Smooth muscle cell (in vitro differentiated cells): ENCODE data around the gene GTF2IRD2. TPM values are rescaled to one million over a fixed set of nuclear protein-coding genes. Genes with fewer than 3 reads are reported as not detected.
"Not testable (repeated sequence)": the region's sequence is repeated elsewhere in the genome, so short reads cannot be mapped to it uniquely, and the experiment has no call there.

Source experiments
- DNase-seq: peaks from one replicate; lab custom pipeline; 2025; ENCODE audit not compliant: unreplicated experiment; lab: John Stamatoyannopoulos, UW
- H2AFZ ChIP-seq: fragments of 200-600 bp; sonication (generic); 2 replicates; pipeline ENCODE4 v1.6.0; 2016; ENCODE audit warnings: antibody characterized with exemption, low read depth, mild to moderate bottlenecking
- H3F3A ChIP-seq: fragments of 200-600 bp; sonication (generic); 2 replicates; pipeline ENCODE4 v1.6.0; 2017; ENCODE audit warnings: antibody characterized with exemption, low read depth
- H3K27ac ChIP-seq: fragments of 200-600 bp; sonication (generic); 2 replicates; pipeline ENCODE4 v1.5.1; 2016; ENCODE audit warnings: low read depth, mild to moderate bottlenecking
- H3K27me3 ChIP-seq: fragments of 200-600 bp; sonication (generic); 2 replicates; pipeline ENCODE4 v1.6.1; 2016; ENCODE audit warnings: low read depth, mild to moderate bottlenecking
- H3K36me3 ChIP-seq: fragments of 200-600 bp; sonication (generic); 2 replicates; pipeline ENCODE4 v1.5.1; 2016; ENCODE audit warnings: low read depth
- H3K4me1 ChIP-seq: fragments of 200-600 bp; sonication (generic); 2 replicates; pipeline ENCODE4 v1.5.1; 2016; ENCODE audit warnings: low read depth
- H3K4me2 ChIP-seq: fragments of 200-600 bp; sonication (generic); 2 replicates; pipeline ENCODE4 v1.6.0; 2016; ENCODE audit warnings: mild to moderate bottlenecking
- H3K4me3 ChIP-seq: fragments of 200-600 bp; sonication (generic); 2 replicates; pipeline ENCODE4 v1.5.1; 2016; ENCODE audit warnings: mild to moderate bottlenecking
- H3K79me2 ChIP-seq: fragments of 200-600 bp; sonication (generic); 2 replicates; pipeline ENCODE4 v1.6.0; 2016; ENCODE audit warnings: low read depth, mild to moderate bottlenecking
- H3K9ac ChIP-seq: fragments of 200-600 bp; sonication (generic); 2 replicates; pipeline ENCODE4 v1.6.0; 2016; ENCODE audit warnings: low read depth
- H3K9me3 ChIP-seq: fragments of 200-600 bp; sonication (generic); replicated peaks from 2 replicates; pipeline ENCODE4 v1.5.1; 2016; ENCODE audit warnings: low read depth
- H4K20me1 ChIP-seq: fragments of 200-600 bp; sonication (generic); 2 replicates; pipeline ENCODE4 v1.6.0; 2016; ENCODE audit warnings: low read depth
- WGBS: methylation state at CpG from one replicate; pipeline ENCODE4 v1.1.7; 2016; ENCODE audit warnings: low lambda C conversion rate; 5-methylcytosine and 5-hydroxymethylcytosine counted together
- polyA plus RNA-seq: library from polyadenylated mRNA; unstranded; fragments of >200 nt; fragmentation: Nextera tagmentation; extraction: Ambion mirVana; gene quantifications from 2 replicates; pipeline ENCODE4 v1.2.1, GENCODE V29; 2016
- total RNA-seq: library from RNA; depleted of rRNA; stranded (reverse); fragments of >200 nt; gene quantifications from 2 replicates; pipeline ENCODE4 v1.2.3, GENCODE V29; 2014

The GTF2IRD2 gene
- total and polyA plus RNA-seq, 2 experiments from 2014 or later, result 4.6 to 9.2 TPM

GRCh38 chr7:74872542-74872941, 21.1 kb upstream of the GTF2IRD2 start:
- not testable (repeated sequence) for H3K79me2 ChIP-seq, H3K9me3 ChIP-seq, DNase-seq, H3K4me1 ChIP-seq, H3F3A ChIP-seq, H3K9ac ChIP-seq, H3K27me3 ChIP-seq, H3K36me3 ChIP-seq, H2AFZ ChIP-seq, H3K4me3 ChIP-seq, H4K20me1 ChIP-seq, H3K27ac ChIP-seq, H3K4me2 ChIP-seq
- WGBS, result 91% methylated on average over 9 of the region's 9 CpGs

- WGBS, result 82% methylated on average over 8 of the region's 8 CpGs
Observed at GRCh38 chr7:74865777-74866176, 14.4 kb upstream of the GTF2IRD2 start.

GRCh38 chr7:74849853-74850252, 1.6 kb downstream of the GTF2IRD2 start:
- not testable (repeated sequence) for H3K9me3 ChIP-seq, H3K4me1 ChIP-seq, H3K4me2 ChIP-seq, H3K9ac ChIP-seq, H3K27ac ChIP-seq, H3K36me3 ChIP-seq, H4K20me1 ChIP-seq, DNase-seq, H2AFZ ChIP-seq, H3K27me3 ChIP-seq, H3K4me3 ChIP-seq, H3K79me2 ChIP-seq, H3F3A ChIP-seq
- no CpG with 5 or more reads among the region's 12 CpGs for WGBS

More at GRCh38 chr7:74865777-74866176, 14.4 kb upstream of the GTF2IRD2 start:
- not testable (repeated sequence) for H2AFZ ChIP-seq, H3F3A ChIP-seq, H3K9me3 ChIP-seq, DNase-seq, H3K27ac ChIP-seq, H3K4me1 ChIP-seq, H3K9ac ChIP-seq, H3K4me3 ChIP-seq, H3K4me2 ChIP-seq, H3K27me3 ChIP-seq, H3K79me2 ChIP-seq, H3K36me3 ChIP-seq, H4K20me1 ChIP-seq

- H3K9ac ChIP-seq, H3K4me2 ChIP-seq, H3K27me3 ChIP-seq, H4K20me1 ChIP-seq, H3K79me2 ChIP-seq, H3K27ac ChIP-seq, H2AFZ ChIP-seq, H3F3A ChIP-seq, H3K4me3 ChIP-seq, DNase-seq, H3K9me3 ChIP-seq, H3K4me1 ChIP-seq, H3K36me3 ChIP-seq: not testable (repeated sequence)
- WGBS, result 90% methylated on average over 3 of the region's 4 CpGs
Observed at GRCh38 chr7:74830411-74830810, 21.0 kb downstream of the GTF2IRD2 start.

GRCh38 chr7:74829959-74830358, 21.4 kb downstream of the GTF2IRD2 start:
- not testable (repeated sequence) for H3K27me3 ChIP-seq, H4K20me1 ChIP-seq, H3K9ac ChIP-seq, H3K27ac ChIP-seq, DNase-seq, H3K79me2 ChIP-seq, H3K36me3 ChIP-seq, H3F3A ChIP-seq, H2AFZ ChIP-seq, H3K4me1 ChIP-seq, H3K4me3 ChIP-seq, H3K4me2 ChIP-seq, H3K9me3 ChIP-seq
- 100% methylated on average over 1 of the region's 4 CpGs for WGBS

- H3K36me3 ChIP-seq, H3K27ac ChIP-seq, H3K4me2 ChIP-seq, H3K9me3 ChIP-seq, H3K79me2 ChIP-seq, H3K4me1 ChIP-seq, H3F3A ChIP-seq, H3K9ac ChIP-seq, H2AFZ ChIP-seq, H3K4me3 ChIP-seq, H3K27me3 ChIP-seq, H4K20me1 ChIP-seq, DNase-seq: not testable (repeated sequence)
- no CpG with 5 or more reads among the region's 5 CpGs for WGBS
Observed at GRCh38 chr7:74821259-74821658, 30.1 kb downstream of the GTF2IRD2 start.

- not testable (repeated sequence) for H3K4me1 ChIP-seq, H3K27me3 ChIP-seq, H3K9ac ChIP-seq, H3K79me2 ChIP-seq, H3K4me3 ChIP-seq, H3F3A ChIP-seq, DNase-seq, H4K20me1 ChIP-seq, H3K27ac ChIP-seq, H3K9me3 ChIP-seq, H2AFZ ChIP-seq, H3K4me2 ChIP-seq, H3K36me3 ChIP-seq
- no CpG with 5 or more reads among the region's 23 CpGs for WGBS
Observed at GRCh38 chr7:74820146-74820805, 31.1 kb downstream of the GTF2IRD2 start.

GRCh38 chr7:74815882-74816281, 35.5 kb downstream of the GTF2IRD2 start:
- not testable (repeated sequence) for H3F3A ChIP-seq, H2AFZ ChIP-seq

GRCh38 chr7:74798644-74799043, 52.8 kb downstream of the GTF2IRD2 start:
- H3K27me3 ChIP-seq, H3K4me2 ChIP-seq, H3F3A ChIP-seq, H3K79me2 ChIP-seq, DNase-seq, H2AFZ ChIP-seq, H4K20me1 ChIP-seq, H3K9me3 ChIP-seq, H3K9ac ChIP-seq, H3K36me3 ChIP-seq, H3K4me1 ChIP-seq, H3K4me3 ChIP-seq, H3K27ac ChIP-seq: not testable (repeated sequence)
- WGBS, result 47% methylated on average over 1 of the region's 4 CpGs

More at GRCh38 chr7:74815882-74816281, 35.5 kb downstream of the GTF2IRD2 start:
- not testable (repeated sequence) for H3K9me3 ChIP-seq, H3K27ac ChIP-seq, H4K20me1 ChIP-seq, H3K4me2 ChIP-seq, H3K27me3 ChIP-seq, H3K36me3 ChIP-seq, H3K79me2 ChIP-seq, H3K4me1 ChIP-seq, DNase-seq, H3K9ac ChIP-seq, H3K4me3 ChIP-seq
- WGBS, result no CpG with 5 or more reads among the region's 3 CpGs
